Measurements from ENCODE around the gene RMDN2.
"Not testable (repeated sequence)": the region's sequence is repeated elsewhere in the genome, so short reads cannot be mapped to it uniquely, and the experiment has no call there.

The RMDN2 gene

GRCh38 chr2:37898448-37898847 is 26.6 kb upstream of the RMDN2 start:
- DNase-seq (ENCODE audit: low spot score), result no peak

GRCh38 chr2:37902991-37903390 is 22.1 kb upstream of the RMDN2 start:
- DNase-seq (ENCODE audit: low spot score), result no peak

GRCh38 chr2:37904425-37904824 is 20.7 kb upstream of the RMDN2 start:
- no peak for DNase-seq (ENCODE audit: low spot score)

- DNase-seq (ENCODE audit: low spot score), result no peak
These were observed 20.1 kb upstream of the RMDN2 start for GRCh38 chr2:37904993-37905392.

- no peak for DNase-seq (ENCODE audit: low spot score)
These were observed 19.0 kb upstream of the RMDN2 start for GRCh38 chr2:37906131-37906530.

- no peak for DNase-seq (ENCODE audit: low spot score)
These were observed 17.4 kb upstream of the RMDN2 start for GRCh38 chr2:37907501-37908225.

GRCh38 chr2:37911296-37911873 is 13.7 kb upstream of the RMDN2 start:
- DNase-seq (ENCODE audit: low spot score), result no peak

- DNase-seq (ENCODE audit: low spot score), result no peak
These were observed 13.0 kb upstream of the RMDN2 start for GRCh38 chr2:37912056-37912455.

GRCh38 chr2:37912616-37913015 is 12.5 kb upstream of the RMDN2 start:
- no peak for DNase-seq (ENCODE audit: low spot score)

- DNase-seq (ENCODE audit: low spot score), result no peak
These were observed 10.7 kb upstream of the RMDN2 start for GRCh38 chr2:37914340-37914739.

- no peak for DNase-seq (ENCODE audit: low spot score)
These were observed 9.3 kb upstream of the RMDN2 start for GRCh38 chr2:37915773-37916172.

- peak; percentile 15 for DNase-seq (ENCODE audit: low spot score)
These were observed 8.5 kb upstream of the RMDN2 start for GRCh38 chr2:37916512-37917082.

GRCh38 chr2:37917281-37918228 is 7.5 kb upstream of the RMDN2 start:
- no peak for DNase-seq (ENCODE audit: low spot score)

- DNase-seq (ENCODE audit: low spot score), result no peak
These were observed 6.3 kb upstream of the RMDN2 start for GRCh38 chr2:37918742-37919186.

GRCh38 chr2:37919631-37920032 is 5.5 kb upstream of the RMDN2 start:
- DNase-seq (ENCODE audit: low spot score), result no peak

GRCh38 chr2:37920570-37920969 is 4.5 kb upstream of the RMDN2 start:
- no peak for DNase-seq (ENCODE audit: low spot score)

- DNase-seq (ENCODE audit: low spot score), result no peak
These were observed 3.3 kb upstream of the RMDN2 start for GRCh38 chr2:37921781-37922180.

GRCh38 chr2:37923308-37924055 is 1.6 kb upstream of the RMDN2 start:
- no peak for DNase-seq (ENCODE audit: low spot score)

GRCh38 chr2:37926635-37927034 is 1.5 kb downstream of the RMDN2 start:
- no peak for DNase-seq (ENCODE audit: low spot score)

GRCh38 chr2:37928377-37928776 is 3.3 kb downstream of the RMDN2 start:
- no peak for DNase-seq (ENCODE audit: low spot score)

GRCh38 chr2:37930392-37930791 is 5.3 kb downstream of the RMDN2 start:
- DNase-seq (ENCODE audit: low spot score), result not testable (repeated sequence)

- DNase-seq (ENCODE audit: low spot score), result not testable (repeated sequence)
These were observed 7.8 kb downstream of the RMDN2 start for GRCh38 chr2:37932873-37933272.

Measured in iPS-NIHi11 (cell line).